Measurements from ENCODE around the gene ASPG. TPM values are rescaled to one million over a fixed set of nuclear protein-coding genes. Genes with fewer than 3 reads are reported as not detected.

The ASPG gene
- total and polyA plus RNA-seq, 4 donors = 0.13 to 2.2 (median 0.92) TPM

GRCh38 chr14:104094709-104095425 lies 9.4 kb downstream of the ASPG start:
- no peaks in the 10 kb centered on the region for H3K27me3 ChIP-seq (ENCODE audit: control insufficient read depth in 1 of 2, insufficient read depth in 2 of 2, low read length in 1 of 2)
- no peaks in the 10 kb centered on the region for H3K9me3 ChIP-seq (ENCODE audit: control insufficient read depth, low read length)
- peak; percentile 42 for ATAC-seq (ENCODE audit: low FRiP score)
- intact Hi-C loops (cut with DNase I) = no loop called here
- H3K36me3 ChIP-seq (ENCODE audit: control insufficient read depth in 1 of 2, insufficient read depth in 2 of 2, low read length in 1 of 2) = no peaks in the 10 kb centered on the region
- H3K4me3 ChIP-seq (ENCODE audit: low read length in 2 of 2) = no peak overlapping the region
- WGBS, 2 donors = 51 to 52% methylated on average over 34 to 35 of the region's 35 CpGs
- DNase-seq = peak; percentile 54 to 88
- no peak overlapping the region for H3K27ac ChIP-seq (ENCODE audit: low read depth in 1 of 2, low read length in 2 of 2)
- H3K4me1 ChIP-seq (ENCODE audit: control insufficient read depth in 1 of 2, insufficient read depth in 2 of 2, low read length in 2 of 2) = no peaks in the 10 kb centered on the region

- no peaks in the 10 kb centered on the region for H3K9me3 ChIP-seq (ENCODE audit: control insufficient read depth, low read length)
- no peak overlapping the region for H3K4me3 ChIP-seq (ENCODE audit: low read length in 2 of 2)
- intact Hi-C loops (cut with DNase I) = no loop called here
- H3K27me3 ChIP-seq (ENCODE audit: control insufficient read depth in 1 of 2, insufficient read depth in 2 of 2, low read length in 1 of 2) = no peaks in the 10 kb centered on the region
- no peaks in the 10 kb centered on the region for H3K4me1 ChIP-seq (ENCODE audit: control insufficient read depth in 1 of 2, insufficient read depth in 2 of 2, low read length in 2 of 2)
- no peak for ATAC-seq (ENCODE audit: low FRiP score)
- H3K27ac ChIP-seq (ENCODE audit: low read depth in 1 of 2, low read length in 2 of 2) = no peak overlapping the region
- no peaks in the 10 kb centered on the region for H3K36me3 ChIP-seq (ENCODE audit: control insufficient read depth in 1 of 2, insufficient read depth in 2 of 2, low read length in 1 of 2)
- DNase-seq = peak in 1 of 2 donors; percentile 38
- WGBS, 2 donors = 91 to 94% methylated on average over 30 to 31 of the region's 31 CpGs
Observed at GRCh38 chr14:104095426-104096310, 10.2 kb downstream of the ASPG start.

GRCh38 chr14:104096318-104096717 lies 10.8 kb downstream of the ASPG start:
- 89 to 91% methylated on average over 14 of the region's 14 CpGs for WGBS, 2 donors
- intact Hi-C loops (cut with DNase I) = no loop called here
- no peaks in the 10 kb centered on the region for H3K9me3 ChIP-seq (ENCODE audit: control insufficient read depth, low read length)
- no peak overlapping the region for H3K27ac ChIP-seq (ENCODE audit: low read depth in 1 of 2, low read length in 2 of 2)
- ATAC-seq (ENCODE audit: low FRiP score) = no peak
- no peaks in the 10 kb centered on the region for H3K4me1 ChIP-seq (ENCODE audit: control insufficient read depth in 1 of 2, insufficient read depth in 2 of 2, low read length in 2 of 2)
- no peak for DNase-seq
- H3K4me3 ChIP-seq (ENCODE audit: low read length in 2 of 2) = no peak overlapping the region
- no peaks in the 10 kb centered on the region for H3K27me3 ChIP-seq (ENCODE audit: control insufficient read depth in 1 of 2, insufficient read depth in 2 of 2, low read length in 1 of 2)
- no peaks in the 10 kb centered on the region for H3K36me3 ChIP-seq (ENCODE audit: control insufficient read depth in 1 of 2, insufficient read depth in 2 of 2, low read length in 1 of 2)

GRCh38 chr14:104096751-104097700 lies 11.5 kb downstream of the ASPG start:
- ATAC-seq (ENCODE audit: low FRiP score) (no peak), DNase-seq (peak; percentile 42 to 59)
- no peaks in the 10 kb centered on the region for H3K27me3 ChIP-seq (ENCODE audit: control insufficient read depth in 1 of 2, insufficient read depth in 2 of 2, low read length in 1 of 2)
- H3K4me3 ChIP-seq (ENCODE audit: low read length in 2 of 2) = no peak overlapping the region
- no peaks in the 10 kb centered on the region for H3K36me3 ChIP-seq (ENCODE audit: control insufficient read depth in 1 of 2, insufficient read depth in 2 of 2, low read length in 1 of 2)
- no peak overlapping the region for H3K27ac ChIP-seq (ENCODE audit: low read depth in 1 of 2, low read length in 2 of 2)
- 76 to 80% methylated on average over 25 of the region's 25 CpGs for WGBS, 2 donors
- intact Hi-C loops (cut with DNase I) = no loop called here
- no peaks in the 10 kb centered on the region for H3K4me1 ChIP-seq (ENCODE audit: control insufficient read depth in 1 of 2, insufficient read depth in 2 of 2, low read length in 2 of 2)
- H3K9me3 ChIP-seq (ENCODE audit: control insufficient read depth, low read length) = no peaks in the 10 kb centered on the region

- Histone ChIP-seq H3K4me1 (ENCODE audit: control insufficient read depth in 1 of 2, insufficient read depth in 2 of 2, low read length in 2 of 2) (no peaks in the 10 kb centered on the region), H3K4me3 (ENCODE audit: low read length in 2 of 2) (no peak overlapping the region), H3K36me3 (ENCODE audit: control insufficient read depth in 1 of 2, insufficient read depth in 2 of 2, low read length in 1 of 2) (no peaks in the 10 kb centered on the region), H3K9me3 (ENCODE audit: control insufficient read depth, low read length) (no peaks in the 10 kb centered on the region), H3K27ac (ENCODE audit: low read depth in 1 of 2, low read length in 2 of 2) (no peak overlapping the region), H3K27me3 (ENCODE audit: control insufficient read depth in 1 of 2, insufficient read depth in 2 of 2, low read length in 1 of 2) (no peaks in the 10 kb centered on the region)
- WGBS, 2 donors = 91 to 94% methylated on average over 25 of the region's 25 CpGs
- DNase-seq (peak; percentile 39 to 64), ATAC-seq (ENCODE audit: low FRiP score) (no peak)
- intact Hi-C loops (cut with DNase I) = no loop called here
Observed at GRCh38 chr14:104098272-104099095, 13.0 kb downstream of the ASPG start.

GRCh38 chr14:104099096-104100041 lies 13.9 kb downstream of the ASPG start:
- H3K4me3 ChIP-seq (ENCODE audit: low read length in 2 of 2) = no peak overlapping the region
- WGBS, 2 donors = 85 to 89% methylated on average over 25 to 26 of the region's 26 CpGs
- no peaks in the 10 kb centered on the region for H3K4me1 ChIP-seq (ENCODE audit: control insufficient read depth in 1 of 2, insufficient read depth in 2 of 2, low read length in 2 of 2)
- no peaks in the 10 kb centered on the region for H3K9me3 ChIP-seq (ENCODE audit: control insufficient read depth, low read length)
- no peaks in the 10 kb centered on the region for H3K27me3 ChIP-seq (ENCODE audit: control insufficient read depth in 1 of 2, insufficient read depth in 2 of 2, low read length in 1 of 2)
- no peak for ATAC-seq (ENCODE audit: low FRiP score)
- intact Hi-C loops (cut with DNase I) = no loop called here
- no peaks in the 10 kb centered on the region for H3K36me3 ChIP-seq (ENCODE audit: control insufficient read depth in 1 of 2, insufficient read depth in 2 of 2, low read length in 1 of 2)
- peak; percentile 45 to 71 for DNase-seq
- no peak overlapping the region for H3K27ac ChIP-seq (ENCODE audit: low read depth in 1 of 2, low read length in 2 of 2)

Measured in aorta (tissue), 5 donors.